Stimulated activated CD8-positive, alpha-beta memory T cell treated with anti-CD3 and anti-CD28 coated beads, Interleukin-7, amount 100 ng/mL, for 48 hours (primary cell): ENCODE measurements around the gene B3GNT3.
A peak's percentile ranks its signal among the peaks of the same experiment; 100 is the strongest.

Source experiments
- DNase-seq, 2 donors: peaks; one replicate each; pipeline ENCODE4 v3.0.0-alpha.2; 2020; ENCODE audit warnings: low read depth in 1 of 2; ENCODE audit errors: extremely low read depth in 1 of 2

Gene B3GNT3

GRCh38 chr19:17855280-17856152, 60.6 kb downstream of the B3GNT3 start:
- peak; percentile 73 to 79 for DNase-seq

GRCh38 chr19:17859533-17860330, 64.8 kb downstream of the B3GNT3 start, which contains the start of gene RPL18A:
Gene RPL18A (plus strand): TSS chr19:17859910. CDS start chr19:17859957, 47 bp downstream.
- DNase-seq, result peak; percentile 99 to 100

- DNase-seq, result no peak
These were observed 65.5 kb downstream of the B3GNT3 start for GRCh38 chr19:17860331-17860992.

- no peak for DNase-seq
These were observed 66.0 kb downstream of the B3GNT3 start for GRCh38 chr19:17860993-17861360.

GRCh38 chr19:17861542-17862402, 66.8 kb downstream of the B3GNT3 start:
- no peak for DNase-seq

GRCh38 chr19:17862711-17863519, 68.0 kb downstream of the B3GNT3 start:
- no peak for DNase-seq
